Measurements from ENCODE around the gene TMEM97. TPM values are rescaled to one million over a fixed set of nuclear protein-coding genes. Genes with fewer than 3 reads are reported as not detected.

The TMEM97 gene
- total and polyA plus RNA-seq, 9 of the 15 experiments (the other 6 are each of a cell fraction or from before 2014, with no cell fraction given), result 34.6 to 121 (median 76.0) TPM

GRCh38 chr17:28290703-28291102 lies 28.3 kb upstream of the TMEM97 start:
- WGBS (ENCODE audit: insufficient coverage, low coverage, missing lambda C conversion rate), result 39% methylated on average over 2 of the region's 2 CpGs
- in situ Hi-C loops (cut with MboI), result no loop called here
- intact Hi-C loops (cut with micrococcal nuclease), result no loop called here

GRCh38 chr17:28291780-28292330 lies 27.1 kb upstream of the TMEM97 start:
- WGBS (ENCODE audit: insufficient coverage, low coverage, missing lambda C conversion rate), result 19% methylated on average over 1 of the region's 1 CpG
- in situ Hi-C loops (cut with MboI), result no loop called here
- TF ChIP-seq ZBTB9 (CRISPR knock-in tag; IDR thresholded peaks at IDR 0.05) (no peak), MED1 (CRISPR knock-in tag; IDR thresholded peaks at IDR 0.05; ENCODE audit: borderline replicate concordance) (no peak), ZNF3 (CRISPR knock-in tag; IDR thresholded peaks at IDR 0.05) (no peak), ZNF280A (IDR thresholded peaks at IDR 0.05; ENCODE audit: low read depth, partially characterized antibody) (no peak), TCF7L2 (IDR thresholded peaks at IDR 0.05; ENCODE audit: low read depth, low read length) (no peak), ZNF707 (CRISPR knock-in tag; conservative IDR thresholded peaks at IDR 0.05) (no peak), ERF (CRISPR knock-in tag; IDR thresholded peaks at IDR 0.05) (no peak), ZC3H4 (CRISPR knock-in tag; IDR thresholded peaks at IDR 0.05; ENCODE audit: borderline replicate concordance) (no peak), ZNF766 (CRISPR knock-in tag; conservative IDR thresholded peaks at IDR 0.05) (no peak), FOXO4 (CRISPR knock-in tag; IDR thresholded peaks at IDR 0.05) (no peak), POLR2A (conservative IDR thresholded peaks at IDR 0.05) (no peak), ZKSCAN8 (CRISPR knock-in tag; IDR thresholded peaks at IDR 0.05) (no peak)

More at GRCh38 chr17:28290703-28291102, 28.3 kb upstream of the TMEM97 start:
- Histone ChIP-seq H3K27ac (ENCODE audit: extremely low read depth, low read depth, low read length) (no peak overlapping the region), H3K9me3 (replicated peaks; ENCODE audit: control insufficient read depth, insufficient read depth, low read depth, low read length) (no peaks in the 10 kb centered on the region), H3K4me1 (replicated peaks in 1 of 2; ENCODE audit: control insufficient read depth in 2 of 2, insufficient read depth in 2 of 2, low read length in 2 of 2) (no peaks in the 10 kb centered on the region), H3K9me1 (ENCODE audit: control insufficient read depth, insufficient read depth, low read length) (no peaks in the 10 kb centered on the region), H4K20me1 (replicated peaks; ENCODE audit: control insufficient read depth, insufficient read depth, low read length) (no peaks in the 10 kb centered on the region), H3K36me3 (ENCODE audit: control insufficient read depth, insufficient read depth, low read length) (no peaks in the 10 kb centered on the region), H3K9ac (ENCODE audit: insufficient read depth in 1 of 2, low read depth in 2 of 2, low read length in 2 of 2) (no peak overlapping the region), H3K79me2 (ENCODE audit: control insufficient read depth, insufficient read depth, low read length) (no peaks in the 10 kb centered on the region), H3K4me2 (ENCODE audit: insufficient read depth, low read length) (no peak overlapping the region), H3K4me3 (no peak overlapping the region), H2AFZ (ENCODE audit: low read depth, low read length) (no peak overlapping the region), H3K27me3 (ENCODE audit: control insufficient read depth in 2 of 2, insufficient read depth in 2 of 2, low read length in 2 of 2) (no peaks in the 10 kb centered on the region)
- TF ChIP-seq TRIM28 (IDR thresholded peaks at IDR 0.05), result no peak
- peak; percentile 8; the same call in 1 of the 2 replicates for TF ChIP-seq C11orf30 (IDR thresholded peaks at IDR 0.05; ENCODE audit: low read depth)
- ChIA-PET POLR2A (interaction anchor here (1.0 kb wide), 1 partner anchor 41 kb away, joined by 3 read pairs; no protein-coding TSS in a partner anchor), CTCF (ENCODE audit: low intra/inter-chr PET ratio) (no interaction called here)
- no TSS peak for BruUV-seq (replicated peaks)
- DNase-seq (ENCODE audit: extremely low read depth in 1 of 4, low spot score in 3 of 4) (no peak), FAIRE-seq (no peak), ATAC-seq (no peak)

More at GRCh38 chr17:28291780-28292330, 27.1 kb upstream of the TMEM97 start:
- Histone ChIP-seq H3K4me3 (no peak overlapping the region), H3K27me3 (ENCODE audit: control insufficient read depth in 2 of 2, insufficient read depth in 2 of 2, low read length in 2 of 2) (no peaks in the 10 kb centered on the region), H3K79me2 (ENCODE audit: control insufficient read depth, insufficient read depth, low read length) (no peaks in the 10 kb centered on the region), H3K4me2 (ENCODE audit: insufficient read depth, low read length) (no peak overlapping the region), H2AFZ (ENCODE audit: low read depth, low read length) (no peak overlapping the region), H3K9me3 (replicated peaks; ENCODE audit: control insufficient read depth, insufficient read depth, low read depth, low read length) (no peaks in the 10 kb centered on the region), H3K4me1 (replicated peaks in 1 of 2; ENCODE audit: control insufficient read depth in 2 of 2, insufficient read depth in 2 of 2, low read length in 2 of 2) (no peaks in the 10 kb centered on the region), H3K36me3 (ENCODE audit: control insufficient read depth, insufficient read depth, low read length) (no peaks in the 10 kb centered on the region), H3K27ac (ENCODE audit: extremely low read depth, low read depth, low read length) (no peak overlapping the region), H3K9ac (ENCODE audit: insufficient read depth in 1 of 2, low read depth in 2 of 2, low read length in 2 of 2) (no peak overlapping the region), H3K9me1 (ENCODE audit: control insufficient read depth, insufficient read depth, low read length) (no peaks in the 10 kb centered on the region), H4K20me1 (replicated peaks; ENCODE audit: control insufficient read depth, insufficient read depth, low read length) (no peaks in the 10 kb centered on the region)
- DNase-seq (ENCODE audit: extremely low read depth in 1 of 4, low spot score in 3 of 4), result no peak
- ATAC-seq, result no peak
- FAIRE-seq, result no peak
- CTCF ChIA-PET (ENCODE audit: low intra/inter-chr PET ratio), result no interaction called here
- POLR2A ChIA-PET, result no interaction called here
- intact Hi-C loops (cut with micrococcal nuclease), result no loop called here
- no TSS peak for BruUV-seq (replicated peaks)

Measured in K562 (cell line).